ENCODE data around the gene INPP4A. TPM values are rescaled to one million over a fixed set of nuclear protein-coding genes. Genes with fewer than 3 reads are reported as not detected.

The INPP4A gene
- total RNA-seq, 1 experiment from 2014 or later: 26.7 TPM

- no peaks in the 10 kb centered on the region for H3K36me3 Mint-ChIP-seq (ENCODE audit: insufficient read depth, unreplicated experiment)
These were observed 111.0 kb downstream of the INPP4A start for GRCh38 chr2:98555696-98556095.

GRCh38 chr2:98556344-98557033 is 111.8 kb downstream of the INPP4A start:
- Mint-ChIP-seq H3K9me3 (ENCODE audit: low read depth, unreplicated experiment) (no peaks in the 10 kb centered on the region), H3K36me3 (ENCODE audit: insufficient read depth, unreplicated experiment) (no peaks in the 10 kb centered on the region), H3K4me3 (ENCODE audit: low read depth, unreplicated experiment) (no peak overlapping the region), H3K27me3 (ENCODE audit: unreplicated experiment) (no peaks in the 10 kb centered on the region), H3K27ac (ENCODE audit: unreplicated experiment) (no peak overlapping the region), H3K4me1 (ENCODE audit: low read depth, unreplicated experiment) (no peaks in the 10 kb centered on the region)
- TF ChIP-seq CTCF (IDR thresholded peaks at IDR 0.05; ENCODE audit: unreplicated experiment): no peak
- DNase-seq: no peak
- BruUV-seq (replicated peaks): no TSS peak
- CTCF ChIA-PET: no interaction called here
- intact Hi-C loops (cut with micrococcal nuclease; ENCODE audit: unreplicated experiment): no loop called here

More at GRCh38 chr2:98555696-98556095, 111.0 kb downstream of the INPP4A start:
- Mint-ChIP-seq H3K9me3 (ENCODE audit: low read depth, unreplicated experiment) (no peaks in the 10 kb centered on the region), H3K27me3 (ENCODE audit: unreplicated experiment) (no peaks in the 10 kb centered on the region), H3K4me1 (ENCODE audit: low read depth, unreplicated experiment) (no peaks in the 10 kb centered on the region), H3K27ac (ENCODE audit: unreplicated experiment) (no peak overlapping the region), H3K4me3 (ENCODE audit: low read depth, unreplicated experiment) (no peak overlapping the region)
- CTCF ChIA-PET: no interaction called here
- no TSS peak for BruUV-seq (replicated peaks)
- intact Hi-C loops (cut with micrococcal nuclease; ENCODE audit: unreplicated experiment): no loop called here
- TF ChIP-seq CTCF (IDR thresholded peaks at IDR 0.05; ENCODE audit: unreplicated experiment): no peak
- DNase-seq: no peak

- Mint-ChIP-seq H3K4me3 (ENCODE audit: low read depth, unreplicated experiment) (no peak overlapping the region), H3K27me3 (ENCODE audit: unreplicated experiment) (no peaks in the 10 kb centered on the region), H3K9me3 (ENCODE audit: low read depth, unreplicated experiment) (no peaks in the 10 kb centered on the region), H3K4me1 (ENCODE audit: low read depth, unreplicated experiment) (no peaks in the 10 kb centered on the region), H3K36me3 (ENCODE audit: insufficient read depth, unreplicated experiment) (peaks cover 5% of the 10 kb centered on the region), H3K27ac (ENCODE audit: unreplicated experiment) (no peak overlapping the region)
- CTCF ChIA-PET: interaction anchor here (0.5 kb wide), 1 partner anchor 18 kb away, joined by 4 read pairs; no protein-coding TSS in a partner anchor
- no peak for TF ChIP-seq CTCF (IDR thresholded peaks at IDR 0.05; ENCODE audit: unreplicated experiment)
- no peak for DNase-seq
- no TSS peak for BruUV-seq (replicated peaks)
- intact Hi-C loops (cut with micrococcal nuclease; ENCODE audit: unreplicated experiment): no loop called here
These were observed 114.3 kb downstream of the INPP4A start for GRCh38 chr2:98558852-98559530.

GRCh38 chr2:98559581-98559980 is 114.9 kb downstream of the INPP4A start:
- TF ChIP-seq CTCF (IDR thresholded peaks at IDR 0.05; ENCODE audit: unreplicated experiment): no peak
- Mint-ChIP-seq H3K4me3 (ENCODE audit: low read depth, unreplicated experiment) (no peak overlapping the region), H3K9me3 (ENCODE audit: low read depth, unreplicated experiment) (no peaks in the 10 kb centered on the region), H3K27me3 (ENCODE audit: unreplicated experiment) (no peaks in the 10 kb centered on the region), H3K36me3 (ENCODE audit: insufficient read depth, unreplicated experiment) (peaks cover 5% of the 10 kb centered on the region), H3K27ac (ENCODE audit: unreplicated experiment) (no peak overlapping the region), H3K4me1 (ENCODE audit: low read depth, unreplicated experiment) (no peaks in the 10 kb centered on the region)
- CTCF ChIA-PET: interaction anchor here (0.5 kb wide), 1 partner anchor 18 kb away, joined by 4 read pairs; no protein-coding TSS in a partner anchor
- BruUV-seq (replicated peaks): no TSS peak
- DNase-seq: no peak
- intact Hi-C loops (cut with micrococcal nuclease; ENCODE audit: unreplicated experiment): no loop called here
